Tibial artery (tissue), 4 donors: ENCODE results near the gene ASIC2.

ENCODE experiments used
- DNase-seq, 2 donors: peaks; one replicate each; pipeline ENCODE4 v3.0.0-alpha.2; 2019
- H3K27ac ChIP-seq, 2 donors: fragments of 200-600 bp; sonication (generic) in 1 of 2; 1 replicate in 1 of 2; 2 replicates in 1 of 2; pipeline ENCODE4 v1.5.1; 2018 to 2019; ENCODE audit warnings: mild to moderate bottlenecking in 1 of 2
- H3K27me3 ChIP-seq, 2 donors: fragments of 200-600 bp; sonication (generic) in 1 of 2; one replicate each; pipeline versions ENCODE4 v1.5.1 to v1.6.0; 2016 to 2019
- H3K36me3 ChIP-seq, 3 donors: fragments of 200-600 bp; sonication (generic) in 2 of 3; one replicate each; pipeline ENCODE4 v1.5.1; 2016 to 2019; ENCODE audit warnings: mild to moderate bottlenecking in 2 of 3
- H3K4me1 ChIP-seq, 4 donors: fragments of 200-600 bp; sonication (generic) in 2 of 4; 1 replicate in 3 of 4; 2 replicates in 1 of 4; pipeline ENCODE4 v1.5.1; 2016 to 2019
- H3K4me3 ChIP-seq, 2 donors: fragments of 200-600 bp; sonication (generic) in 1 of 2; 1 replicate in 1 of 2; 2 replicates in 1 of 2; pipeline ENCODE4 v1.5.1; 2018 to 2019; ENCODE audit warnings: mild to moderate bottlenecking in 2 of 2
- H3K9me3 ChIP-seq, 3 donors: fragments of 200-600 bp; sonication (generic) in 1 of 3; one replicate each; pipeline ENCODE4 v1.5.1; 2016 to 2019
- CTCF ChIP-seq, 2 experiments: fragments of 200-600 bp in 1 of 2; fragments of 450-650 bp in 1 of 2; IDR thresholded peaks; one replicate each; pipeline ENCODE4 v1.5.1; 2017 to 2019; ENCODE audit warnings: antibody characterized with exemption in 2 of 2, mild to moderate bottlenecking in 1 of 2, moderate library complexity in 1 of 2
- intact Hi-C: fragments of 100-400 bp; cut with DNase I; formaldehyde crosslinking; loops from one replicate; pipeline ENCODE4 v1.15.0; 2023; ENCODE audit warnings: low total_unique reads

ASIC2 gene

GRCh38 chr17:33118391-33119075 lies 174.6 kb downstream of the ASIC2 start:
- TF ChIP-seq CTCF (IDR thresholded peaks at IDR 0.05) = no peak
- intact Hi-C loops = no loop called here
- H3K27me3 ChIP-seq = peaks cover 0 to 30% of the 10 kb centered on the region in 2 donors

GRCh38 chr17:33116021-33116551 lies 177.0 kb downstream of the ASIC2 start:
- Histone ChIP-seq H3K27ac (no peak overlapping the region), H3K36me3 (no peaks in the 10 kb centered on the region), H3K27me3 (peaks cover 0 to 10% of the 10 kb centered on the region in 2 donors), H3K9me3 (no peaks in the 10 kb centered on the region), H3K4me1 (peaks cover 0 to 8% (median 2%) of the 10 kb centered on the region in 4 donors), H3K4me3 (no peak overlapping the region)
- intact Hi-C loops = no loop called here
- DNase-seq = no peak
- TF ChIP-seq CTCF (IDR thresholded peaks at IDR 0.05) = no peak

More at GRCh38 chr17:33118391-33119075, 174.6 kb downstream of the ASIC2 start:
- Histone ChIP-seq H3K27ac (no peak overlapping the region), H3K4me1 (no peaks in the 10 kb centered on the region), H3K9me3 (no peaks in the 10 kb centered on the region), H3K36me3 (no peaks in the 10 kb centered on the region), H3K4me3 (no peak overlapping the region)
- DNase-seq = no peak

GRCh38 chr17:33115366-33115765 lies 177.7 kb downstream of the ASIC2 start:
- Histone ChIP-seq H3K9me3 (no peaks in the 10 kb centered on the region), H3K4me1 (peaks cover 0 to 8% (median 2%) of the 10 kb centered on the region in 4 donors), H3K27ac (no peak overlapping the region), H3K4me3 (no peak overlapping the region), H3K27me3 (peaks cover 0 to 14% of the 10 kb centered on the region in 2 donors), H3K36me3 (no peaks in the 10 kb centered on the region)
- DNase-seq = no peak
- intact Hi-C loops = no loop called here
- TF ChIP-seq CTCF (IDR thresholded peaks at IDR 0.05) = no peak

GRCh38 chr17:33113991-33114370 lies 179.1 kb downstream of the ASIC2 start:
- no peaks in the 10 kb centered on the region for H3K36me3 ChIP-seq
- intact Hi-C loops = no loop called here
- no peak for TF ChIP-seq CTCF (IDR thresholded peaks at IDR 0.05)
- H3K27me3 ChIP-seq = peaks cover 0 to 17% of the 10 kb centered on the region in 2 donors
- peaks cover 0 to 8% (median 2%) of the 10 kb centered on the region in 4 donors for H3K4me1 ChIP-seq
- H3K9me3 ChIP-seq = no peaks in the 10 kb centered on the region
- no peak overlapping the region for H3K4me3 ChIP-seq
- DNase-seq = no peak
- no peak overlapping the region for H3K27ac ChIP-seq

- intact Hi-C loops = no loop called here
- no peak overlapping the region for H3K27ac ChIP-seq
- peaks cover 0 to 13% of the 10 kb centered on the region in 2 donors for H3K27me3 ChIP-seq
- no peaks in the 10 kb centered on the region for H3K9me3 ChIP-seq
- H3K36me3 ChIP-seq = no peaks in the 10 kb centered on the region
- DNase-seq = no peak
- no peak overlapping the region for H3K4me3 ChIP-seq
- peaks cover 0 to 8% (median 2%) of the 10 kb centered on the region in 4 donors for H3K4me1 ChIP-seq
- no peak for TF ChIP-seq CTCF (IDR thresholded peaks at IDR 0.05)
Measured at GRCh38 chr17:33113276-33113990, 179.7 kb downstream of the ASIC2 start.
